HG02642 (cell line): ENCODE data around the gene ELOF1.
A peak's percentile ranks its signal among the peaks of the same experiment; 100 is the strongest.

Source experiments
- ATAC-seq: cut with Tn5 transposase; IDR thresholded peaks from one replicate; pipeline ENCODE4 v1.9.1; 2021; ENCODE audit warnings: mild to moderate bottlenecking; ENCODE audit not compliant: unreplicated experiment, poor library complexity

ELOF1 gene

GRCh38 chr19:11538232-11539036, 20.6 kb downstream of the ELOF1 start, which contains the start of gene CNN1:
CNN1 (plus strand) TSS chr19:11538851; CDS start chr19:11538928, 77 bp downstream.
- no peak for ATAC-seq

- ATAC-seq: peak; percentile 85
Measured at GRCh38 chr19:11535792-11536595, 23.0 kb downstream of the ELOF1 start.

- ATAC-seq: no peak
Measured at GRCh38 chr19:11534948-11535347, 24.1 kb downstream of the ELOF1 start.

GRCh38 chr19:11534538-11534937, 24.5 kb downstream of the ELOF1 start:
- no peak for ATAC-seq

GRCh38 chr19:11530432-11530831, 28.6 kb downstream of the ELOF1 start:
- ATAC-seq: no peak

- ATAC-seq: peak; percentile 97
Measured at GRCh38 chr19:11528551-11529341, 30.3 kb downstream of the ELOF1 start, which contains the start of gene ECSIT. ECSIT (minus strand) TSS chr19:11529134; CDS start chr19:11519170, 9,964 bp downstream.

- no peak for ATAC-seq
Measured at GRCh38 chr19:11519138-11519537, 39.9 kb downstream of the ELOF1 start.

- ATAC-seq: no peak
Measured at GRCh38 chr19:11513946-11514345, 45.1 kb downstream of the ELOF1 start.

- ATAC-seq: no peak
Measured at GRCh38 chr19:11510444-11510843, 48.6 kb downstream of the ELOF1 start.

- ATAC-seq: no peak
Measured at GRCh38 chr19:11507370-11508078, 51.5 kb downstream of the ELOF1 start.

- no peak for ATAC-seq
Measured at GRCh38 chr19:11506967-11507366, 52.1 kb downstream of the ELOF1 start.

- ATAC-seq: peak; percentile 25
Measured at GRCh38 chr19:11506101-11506555, 52.9 kb downstream of the ELOF1 start.

- peak; percentile 61 for ATAC-seq
Measured at GRCh38 chr19:11505504-11506100, 53.4 kb downstream of the ELOF1 start, which contains the start of gene ZNF653. ZNF653 (minus strand) TSS chr19:11505839; CDS start chr19:11505786, 53 bp downstream.

- peak; percentile 92 for ATAC-seq
Measured at GRCh38 chr19:11505032-11505503, 54.0 kb downstream of the ELOF1 start.

GRCh38 chr19:11504502-11505031, 54.5 kb downstream of the ELOF1 start:
- no peak for ATAC-seq
